HG03354 (cell line): ENCODE measurements around the gene CBFA2T3.
"Not testable (repeated sequence)": the region's sequence is repeated elsewhere in the genome, so short reads cannot be mapped to it uniquely, and the experiment has no call there.

Experiments used
- ATAC-seq: cut with Tn5 transposase; IDR thresholded peaks from one replicate; pipeline ENCODE4 v1.9.1; 2021; ENCODE audit warnings: mild to moderate bottlenecking; ENCODE audit not compliant: unreplicated experiment, poor library complexity, severe bottlenecking

Gene CBFA2T3

GRCh38 chr16:88977018-88977811 is at the start of gene CBFA2T3:
Gene CBFA2T3 (minus strand): TSS chr16:88977207. CDS start chr16:88976807, 400 bp downstream.
- no peak for ATAC-seq

- ATAC-seq, result no peak
These were observed 49.2 kb upstream of the CBFA2T3 start for GRCh38 chr16:89026121-89026612.

- ATAC-seq, result no peak
These were observed 48.6 kb upstream of the CBFA2T3 start for GRCh38 chr16:89025636-89026035.

GRCh38 chr16:89024546-89025060 is 47.6 kb upstream of the CBFA2T3 start:
- no peak for ATAC-seq

GRCh38 chr16:89023621-89024511 is 46.9 kb upstream of the CBFA2T3 start:
- ATAC-seq, result no peak

- no peak for ATAC-seq
These were observed 46.1 kb upstream of the CBFA2T3 start for GRCh38 chr16:89023151-89023551.

- ATAC-seq, result no peak
These were observed 45.2 kb upstream of the CBFA2T3 start for GRCh38 chr16:89022051-89022836.

GRCh38 chr16:89020925-89021595 is 44.1 kb upstream of the CBFA2T3 start:
- ATAC-seq, result no peak

- ATAC-seq, result no peak
These were observed 43.3 kb upstream of the CBFA2T3 start for GRCh38 chr16:89020068-89020924.

GRCh38 chr16:89019511-89019910 is 42.5 kb upstream of the CBFA2T3 start:
- no peak for ATAC-seq

- ATAC-seq, result no peak
These were observed 41.5 kb upstream of the CBFA2T3 start for GRCh38 chr16:89018282-89019158.

- ATAC-seq, result no peak
These were observed 40.7 kb upstream of the CBFA2T3 start for GRCh38 chr16:89017543-89018281.

GRCh38 chr16:89016561-89016960 is 39.6 kb upstream of the CBFA2T3 start:
- not testable (repeated sequence) for ATAC-seq

- no peak for ATAC-seq
These were observed 38.4 kb upstream of the CBFA2T3 start for GRCh38 chr16:89015271-89015859.

GRCh38 chr16:89014403-89015230 is 37.6 kb upstream of the CBFA2T3 start:
- no peak for ATAC-seq
